DMS53 treated with DMSO at 0.1 percent for 48 hours (cell line): Measurements from ENCODE around the gene TTLL11.

Source experiments
- DNase-seq: peaks from one replicate; lab custom pipeline; 2025; ENCODE audit not compliant: unreplicated experiment; lab: John Stamatoyannopoulos, UW

Gene TTLL11

DNA sequence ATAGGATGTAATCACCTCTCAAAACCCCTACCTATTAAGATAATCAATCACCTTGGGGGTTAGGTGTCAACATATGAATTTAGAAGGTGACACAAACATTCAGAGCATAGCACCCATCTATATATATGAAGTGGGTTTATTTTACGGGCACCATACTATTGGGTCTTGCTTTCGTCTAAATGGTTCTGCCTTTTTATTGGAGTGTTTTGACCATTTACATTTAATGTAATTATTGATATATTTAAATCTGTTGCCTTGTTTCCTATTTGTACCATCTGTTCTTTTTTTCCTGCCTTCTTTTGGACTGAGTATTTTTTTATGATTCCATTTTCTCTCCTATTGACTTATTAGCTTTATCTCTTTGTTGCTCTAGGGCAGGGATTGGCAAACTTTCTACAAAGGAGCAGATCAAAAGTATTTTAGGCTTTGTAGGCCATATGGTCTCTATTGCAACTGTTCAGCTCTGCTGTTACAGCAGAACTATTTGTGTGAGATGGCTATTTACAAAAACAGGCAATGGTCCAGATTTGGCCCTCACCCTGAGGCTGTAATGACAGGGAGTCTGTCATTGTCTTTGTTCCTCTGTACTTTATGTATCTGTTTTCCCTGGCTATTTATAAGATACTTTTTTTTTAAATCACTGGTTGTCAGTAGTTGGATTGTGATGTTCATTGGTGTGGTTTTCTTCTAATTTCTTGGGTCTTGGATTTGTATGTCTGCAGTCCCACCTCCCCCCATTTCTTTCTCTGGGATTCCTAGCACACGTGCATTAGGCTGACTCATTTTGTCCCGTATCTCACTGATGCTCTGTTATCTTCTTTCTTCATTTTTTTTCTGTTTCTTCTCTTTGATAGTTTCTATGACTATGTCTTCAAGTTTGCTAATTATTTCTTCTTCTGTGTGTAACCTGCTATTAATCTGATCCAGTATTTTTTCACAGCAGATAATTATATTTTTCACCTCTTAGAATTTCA, 314.6 kb downstream of the TTLL11 start:
- no peak for DNase-seq

DNA sequence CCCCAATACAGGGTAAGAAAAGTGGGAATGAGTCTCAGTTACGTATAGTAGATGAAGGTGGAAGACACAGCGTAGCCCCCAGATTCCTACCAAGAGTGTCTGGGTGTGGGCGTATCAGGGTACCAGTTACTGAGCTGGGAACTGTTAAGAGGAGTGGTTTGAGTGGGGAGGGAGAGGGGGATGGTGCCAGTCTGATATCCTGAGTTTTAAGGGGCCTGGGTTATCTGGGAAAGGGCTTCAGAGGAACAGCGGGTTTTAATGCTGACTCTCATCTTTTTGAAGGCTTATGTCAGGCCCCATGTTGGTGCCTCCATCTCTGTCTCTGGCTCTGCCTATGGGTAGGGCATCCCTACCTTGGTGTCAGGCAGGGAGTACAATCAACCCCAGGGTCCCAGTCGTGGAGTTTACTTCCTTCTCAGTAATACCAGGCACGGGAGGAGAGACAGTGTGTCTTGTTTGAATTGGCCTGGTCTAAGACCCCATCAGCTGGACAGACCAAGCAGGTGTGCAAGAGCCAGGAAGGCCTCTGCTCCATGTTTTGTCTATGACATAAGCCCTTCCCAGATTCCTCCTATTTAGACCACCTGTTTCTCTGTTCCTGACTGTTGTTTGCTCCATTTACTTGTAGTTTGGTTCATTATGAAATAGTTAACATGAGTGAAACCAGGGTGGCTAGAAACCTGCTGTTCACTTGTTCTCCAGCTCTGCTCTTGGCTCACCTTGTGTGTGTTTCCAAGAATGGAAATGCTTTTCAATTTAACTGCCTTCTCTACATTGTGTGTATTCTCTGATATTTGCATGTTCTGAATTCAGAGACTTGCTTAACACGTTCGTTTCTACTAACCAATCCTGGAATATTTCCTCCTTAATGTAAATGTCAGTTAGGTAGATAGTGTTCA, 316.1 kb downstream of the TTLL11 start:
- no peak for DNase-seq

DNA sequence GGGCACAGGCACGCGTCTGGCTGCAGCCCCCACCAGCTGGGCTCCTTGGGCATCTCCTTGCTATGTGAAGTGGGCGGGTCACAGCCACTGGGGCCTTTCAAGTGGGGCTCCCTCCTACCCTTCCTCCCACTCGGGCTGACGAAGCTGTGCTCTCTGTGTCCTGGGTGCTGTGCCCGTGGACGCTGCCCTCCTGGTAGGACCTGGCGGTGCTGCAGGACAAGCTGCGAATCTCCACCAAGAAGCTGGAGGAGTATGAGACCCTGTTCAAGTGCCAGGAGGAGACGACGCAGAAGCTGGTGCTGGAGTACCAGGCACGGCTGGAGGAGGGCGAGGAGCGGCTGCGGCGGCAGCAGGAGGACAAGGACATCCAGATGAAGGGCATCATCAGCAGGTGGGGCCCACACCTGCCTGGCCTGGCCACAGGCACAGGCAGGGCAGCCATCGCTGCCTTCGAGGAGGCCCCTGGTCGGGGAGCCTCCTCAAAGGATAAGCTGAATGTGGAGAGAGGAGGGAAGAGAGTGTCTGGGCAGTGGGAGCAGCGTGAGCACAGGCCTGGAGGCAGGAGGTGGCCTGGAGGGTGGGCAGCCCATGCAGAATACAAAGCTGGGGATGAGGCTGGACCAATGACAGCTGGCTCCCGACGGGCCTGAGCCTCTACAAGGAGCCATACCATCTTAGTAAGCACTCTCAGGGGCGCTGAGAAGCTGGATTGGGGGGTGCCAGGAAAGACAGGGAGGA, 316.9 kb downstream of the TTLL11 start:
- no peak for DNase-seq

DNA sequence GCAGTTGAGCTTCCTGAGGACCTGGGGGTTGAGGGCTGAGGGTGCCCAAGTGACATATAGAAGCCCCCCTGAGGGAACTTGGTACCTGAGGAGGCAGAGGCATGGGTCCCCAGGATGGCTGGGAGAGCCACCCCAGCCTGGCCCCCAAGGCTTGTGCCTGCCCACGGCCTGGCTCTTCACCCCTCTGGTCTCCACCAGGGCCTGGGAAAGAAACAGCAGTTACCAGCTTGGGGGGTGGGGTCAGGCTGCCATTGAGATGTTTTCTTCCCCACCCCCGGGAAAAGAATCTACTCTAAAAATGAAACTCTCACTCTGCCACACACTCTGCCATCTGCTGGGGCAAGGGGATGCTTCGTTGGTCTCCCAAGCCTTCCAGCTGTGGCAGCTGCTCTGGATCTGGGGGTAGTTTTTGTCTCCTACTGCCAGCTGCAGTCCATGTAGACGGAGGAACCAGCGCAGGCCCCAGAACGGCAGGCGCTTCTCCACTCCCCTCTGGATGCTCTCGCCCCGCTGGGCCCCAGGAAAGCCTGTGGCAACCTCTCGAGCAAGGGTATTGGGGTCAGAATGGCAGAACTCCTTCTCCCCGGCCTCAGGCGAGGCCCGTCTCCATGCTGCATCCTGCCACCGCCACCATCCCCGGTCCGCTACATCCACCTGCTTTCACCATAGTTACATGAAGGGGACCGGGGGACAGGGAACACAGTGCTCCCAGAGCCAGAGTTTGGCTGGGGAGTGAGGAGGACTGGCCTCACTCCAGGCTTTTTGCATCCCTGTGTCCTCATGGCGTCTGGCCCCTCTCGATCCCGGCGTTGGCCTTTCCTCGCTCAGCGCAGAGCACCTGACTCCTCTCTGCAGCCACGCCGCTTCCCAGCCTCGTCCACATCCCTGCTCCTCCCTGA, 318.1 kb downstream of the TTLL11 start:
- DNase-seq, result no peak

DNA sequence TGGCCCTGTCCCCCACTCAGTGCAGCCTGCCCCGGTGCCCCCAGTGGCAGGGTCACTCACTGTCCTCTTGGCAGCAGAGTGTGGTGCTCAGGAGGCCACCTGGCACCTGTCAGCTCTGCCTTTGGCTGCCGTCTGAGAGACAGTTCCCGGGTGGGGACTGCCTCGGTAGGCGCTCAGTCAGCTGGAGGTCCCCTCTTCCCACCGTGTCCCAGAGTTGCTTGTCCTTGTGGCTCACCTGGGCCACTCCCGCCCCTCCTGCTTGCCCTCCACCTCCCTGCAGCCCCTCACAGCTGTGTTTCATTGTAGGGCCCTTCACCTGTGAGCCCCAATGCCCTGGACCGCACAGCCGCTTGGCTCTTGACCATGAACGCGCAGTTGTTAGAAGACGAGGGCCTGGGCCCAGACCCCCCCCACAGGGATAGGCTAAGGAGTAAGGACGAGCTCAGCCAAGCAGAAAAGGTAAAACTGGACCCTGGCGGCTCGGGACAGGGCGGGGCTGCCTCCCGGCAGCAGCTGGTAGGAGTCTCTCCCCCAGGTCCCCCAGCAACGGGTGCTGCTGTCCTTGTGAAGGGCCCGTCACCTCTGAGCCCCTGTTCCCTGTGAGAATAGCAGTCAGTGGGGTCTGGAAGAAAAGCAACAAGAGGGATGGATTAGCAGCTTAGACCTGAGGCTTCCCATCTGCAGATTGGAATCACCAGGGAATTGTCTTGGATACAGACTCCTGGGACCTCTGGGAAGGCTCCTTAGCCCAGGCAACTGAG, 319.0 kb downstream of the TTLL11 start:
- DNase-seq, result no peak

DNA sequence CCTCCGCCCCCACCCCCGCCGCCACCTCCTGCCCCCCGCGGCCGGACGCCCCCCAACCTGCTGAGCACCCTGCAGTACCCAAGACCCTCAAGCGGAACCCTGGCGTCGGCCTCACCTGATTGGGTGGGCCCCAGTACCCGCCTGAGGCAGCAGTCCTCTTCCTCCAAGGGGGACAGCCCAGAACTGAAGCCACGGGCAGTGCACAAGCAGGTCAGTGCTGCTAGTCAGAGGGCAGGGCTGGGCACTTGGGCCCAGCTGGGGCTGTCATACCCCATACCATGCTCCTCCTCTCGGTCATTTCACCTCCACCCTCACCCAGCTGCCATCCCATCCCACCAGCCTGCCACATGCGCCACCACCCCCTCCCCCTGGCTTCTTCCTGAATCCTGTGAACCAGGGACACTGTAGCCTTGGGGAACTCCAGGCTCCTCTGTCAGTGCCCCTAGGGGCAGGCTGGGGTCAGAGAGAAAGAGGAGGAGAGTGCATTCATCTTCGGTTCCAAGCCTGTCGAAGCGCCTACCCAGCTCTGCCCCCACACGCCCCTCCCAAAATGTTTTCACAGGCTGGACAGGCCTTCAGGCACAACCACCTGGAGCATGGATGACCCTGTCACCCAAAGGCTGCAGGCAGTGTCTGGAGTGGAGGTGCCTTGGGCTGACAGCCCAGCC, 319.7 kb downstream of the TTLL11 start:
- no peak for DNase-seq

DNA sequence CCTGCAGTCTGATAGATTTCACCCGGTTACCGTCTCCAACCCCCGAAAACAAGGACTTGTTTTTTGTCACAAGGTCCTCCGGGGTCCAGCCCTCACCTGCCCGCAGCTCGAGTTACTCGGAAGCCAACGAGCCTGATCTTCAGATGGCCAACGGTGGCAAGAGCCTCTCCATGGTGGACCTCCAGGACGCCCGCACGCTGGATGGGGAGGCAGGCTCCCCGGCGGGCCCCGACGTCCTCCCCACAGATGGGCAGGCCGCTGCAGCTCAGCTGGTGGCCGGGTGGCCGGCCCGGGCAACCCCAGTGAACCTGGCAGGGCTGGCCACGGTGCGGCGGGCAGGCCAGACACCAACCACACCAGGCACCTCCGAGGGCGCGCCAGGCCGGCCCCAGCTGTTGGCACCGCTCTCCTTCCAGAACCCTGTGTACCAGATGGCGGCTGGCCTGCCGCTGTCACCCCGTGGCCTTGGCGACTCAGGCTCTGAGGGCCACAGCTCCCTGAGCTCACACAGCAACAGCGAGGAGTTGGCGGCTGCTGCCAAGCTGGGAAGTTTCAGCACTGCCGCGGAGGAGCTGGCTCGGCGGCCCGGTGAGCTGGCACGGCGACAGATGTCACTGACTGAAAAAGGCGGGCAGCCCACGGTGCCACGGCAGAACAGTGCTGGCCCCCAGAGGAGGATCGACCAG, 320.4 kb downstream of the TTLL11 start:
- no peak for DNase-seq
